ENCODE measurements around the gene GPN1.
"Not testable (repeated sequence)": the region's sequence is repeated elsewhere in the genome, so short reads cannot be mapped to it uniquely, and the experiment has no call there.

GPN1 gene

GRCh38 chr2:27587025-27587424 is 41.8 kb upstream of the GPN1 start:
- TF ChIP-seq ZFX (IDR thresholded peaks at IDR 0.05), result no peak
- TF ChIP-seq, protein P1, sequence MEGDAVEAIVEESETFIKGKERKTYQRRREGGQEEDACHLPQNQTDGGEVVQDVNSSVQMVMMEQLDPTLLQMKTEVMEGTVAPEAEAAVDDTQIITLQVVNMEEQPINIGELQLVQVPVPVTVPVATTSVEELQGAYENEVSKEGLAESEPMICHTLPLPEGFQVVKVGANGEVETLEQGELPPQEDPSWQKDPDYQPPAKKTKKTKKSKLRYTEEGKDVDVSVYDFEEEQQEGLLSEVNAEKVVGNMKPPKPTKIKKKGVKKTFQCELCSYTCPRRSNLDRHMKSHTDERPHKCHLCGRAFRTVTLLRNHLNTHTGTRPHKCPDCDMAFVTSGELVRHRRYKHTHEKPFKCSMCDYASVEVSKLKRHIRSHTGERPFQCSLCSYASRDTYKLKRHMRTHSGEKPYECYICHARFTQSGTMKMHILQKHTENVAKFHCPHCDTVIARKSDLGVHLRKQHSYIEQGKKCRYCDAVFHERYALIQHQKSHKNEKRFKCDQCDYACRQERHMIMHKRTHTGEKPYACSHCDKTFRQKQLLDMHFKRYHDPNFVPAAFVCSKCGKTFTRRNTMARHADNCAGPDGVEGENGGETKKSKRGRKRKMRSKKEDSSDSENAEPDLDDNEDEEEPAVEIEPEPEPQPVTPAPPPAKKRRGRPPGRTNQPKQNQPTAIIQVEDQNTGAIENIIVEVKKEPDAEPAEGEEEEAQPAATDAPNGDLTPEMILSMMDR (conservative IDR thresholded peaks at IDR 0.05), result no peak
- H3K27ac ChIP-seq, result no peak overlapping the region

- no peak overlapping the region for H3K27ac ChIP-seq
- TF ChIP-seq ZFX (IDR thresholded peaks at IDR 0.05), result no peak
- TF ChIP-seq, protein P1 (conservative IDR thresholded peaks at IDR 0.05), result no peak
Observed at GRCh38 chr2:27588308-27588707, 40.5 kb upstream of the GPN1 start.

GRCh38 chr2:27591745-27592144 is 37.1 kb upstream of the GPN1 start:
- H3K27ac ChIP-seq, result no peak overlapping the region
- TF ChIP-seq ZFX (IDR thresholded peaks at IDR 0.05), result no peak
- TF ChIP-seq, protein P1 (conservative IDR thresholded peaks at IDR 0.05), result no peak

GRCh38 chr2:27593240-27593639 is 35.6 kb upstream of the GPN1 start:
- no peak for TF ChIP-seq ZFX (IDR thresholded peaks at IDR 0.05)
- TF ChIP-seq, protein P1 (conservative IDR thresholded peaks at IDR 0.05), result no peak
- no peak overlapping the region for H3K27ac ChIP-seq

DNA sequence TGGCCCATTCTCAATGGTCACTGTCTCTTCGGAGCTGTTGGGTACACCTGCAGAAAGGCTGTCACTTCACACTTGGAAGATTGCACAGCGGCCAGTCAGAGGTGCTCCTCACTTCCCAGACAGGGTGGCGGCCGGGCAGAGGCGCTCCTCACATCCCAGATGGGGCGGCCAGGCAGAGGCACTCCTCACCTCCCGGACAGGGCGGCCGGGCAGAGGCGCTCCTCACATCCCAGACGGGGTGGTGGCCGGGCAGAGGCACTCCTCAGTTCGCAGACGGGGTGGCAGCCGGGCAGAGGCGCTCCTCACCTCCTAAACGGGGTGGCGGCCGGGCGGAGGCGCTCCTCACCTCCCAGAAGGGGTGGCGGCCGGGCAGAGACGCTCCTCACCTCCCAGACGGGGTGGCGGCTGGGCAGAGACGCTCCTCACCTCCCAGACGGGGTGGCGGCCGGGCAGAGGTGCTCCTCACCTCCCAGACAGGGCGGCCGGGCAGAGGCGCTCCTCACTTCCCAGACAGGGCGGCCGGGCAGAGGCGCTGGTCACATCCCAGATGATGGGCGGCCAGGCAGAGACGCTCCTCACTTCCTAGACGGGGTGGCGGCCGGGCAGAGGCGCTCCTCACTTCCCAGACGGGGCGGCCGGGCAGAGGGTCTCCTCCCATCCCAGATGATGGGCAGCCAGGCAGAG is 34.7 kb upstream of the GPN1 start:
- not testable (repeated sequence) for H3K27ac ChIP-seq

DNA sequence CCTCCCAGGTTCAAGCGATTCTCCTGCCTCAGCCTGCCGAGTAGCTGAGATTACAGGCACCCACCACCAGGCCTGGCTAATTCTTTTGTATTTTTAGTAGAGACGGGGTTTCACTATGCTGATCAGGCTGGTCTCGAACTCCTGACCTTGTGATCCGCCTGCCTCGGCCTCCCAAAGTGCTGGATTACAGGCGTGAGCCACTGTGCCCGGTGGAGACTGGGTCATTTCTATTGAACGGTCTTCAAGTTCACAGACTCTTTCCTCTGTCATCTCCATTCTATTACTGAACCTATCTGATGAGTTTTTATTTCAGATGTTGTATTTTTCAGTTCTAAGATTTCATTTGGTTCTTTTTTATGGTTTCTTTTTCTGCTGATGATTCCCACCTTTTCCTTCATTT is 33.4 kb upstream of the GPN1 start:
- H3K27ac ChIP-seq, result not testable (repeated sequence)

DNA sequence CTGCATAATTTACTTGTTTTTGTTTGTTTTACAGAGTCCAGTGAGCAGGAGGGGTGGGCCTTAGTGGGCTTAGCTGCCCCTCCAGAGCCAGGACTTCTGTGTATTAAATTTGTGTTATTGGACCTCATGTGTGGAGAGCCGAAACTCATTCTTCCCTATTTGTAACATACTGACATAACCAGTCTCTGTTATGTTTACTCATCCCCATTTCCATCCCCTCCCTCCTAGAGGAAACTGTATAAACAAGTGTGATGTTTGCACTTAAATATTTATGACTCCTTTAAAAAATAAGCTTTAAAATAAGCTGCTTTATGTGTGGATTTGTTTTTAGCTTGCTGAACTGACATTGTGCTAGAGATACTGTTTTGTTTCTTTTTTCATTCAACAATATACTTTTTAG is 32.2 kb upstream of the GPN1 start:
- TF ChIP-seq ZFX (IDR thresholded peaks at IDR 0.05), result no peak
- TF ChIP-seq, protein P1 (conservative IDR thresholded peaks at IDR 0.05), result no peak
- peak overlapping the region; percentile 23; the same call in 1 of the 2 replicates for H3K27ac ChIP-seq

DNA sequence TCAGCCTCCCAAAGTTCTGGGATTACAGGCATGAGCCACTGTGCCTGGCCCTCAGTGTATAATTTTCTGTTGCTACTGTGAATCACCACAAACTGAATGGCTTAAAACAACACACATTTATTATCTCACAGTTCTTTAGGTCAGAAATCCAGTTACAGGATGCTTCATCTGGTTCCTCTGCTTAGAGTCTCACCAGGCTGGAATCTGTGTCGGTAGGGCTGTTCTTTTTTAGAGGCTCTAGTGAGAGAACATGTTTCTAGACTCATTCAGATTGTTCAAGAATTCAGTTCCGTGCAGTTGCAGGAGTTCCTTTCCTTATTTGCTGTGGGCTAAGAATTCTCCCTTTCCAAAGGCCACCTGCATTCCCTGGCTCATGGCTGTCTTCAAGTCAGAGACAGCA is 22.2 kb upstream of the GPN1 start:
- H3K27ac ChIP-seq, result no peak overlapping the region
- TF ChIP-seq, protein P1 (conservative IDR thresholded peaks at IDR 0.05), result no peak
- no peak for TF ChIP-seq ZFX (IDR thresholded peaks at IDR 0.05)
